Ovary (tissue), 3 donors: Measurements from ENCODE around the gene ZNF33A.
"Not testable (repeated sequence)": the region's sequence is repeated elsewhere in the genome, so short reads cannot be mapped to it uniquely, and the experiment has no call there.

ENCODE experiments used
- CTCF ChIP-seq, 3 donors: fragments of 450-650 bp in 2 of 3; fragments of 200-600 bp in 1 of 3; IDR thresholded peaks; one replicate each; pipeline versions ENCODE4 v1.5.1 to v1.8.0; 2016 to 2022; ENCODE audit warnings: antibody characterized with exemption in 3 of 3, mild to moderate bottlenecking in 1 of 3
- EP300 ChIP-seq: sonication (generic); formaldehyde crosslinking; IDR thresholded peaks from one replicate; pipeline ENCODE4 v1.6.1; 2017; ENCODE audit warnings: antibody characterized with exemption
- donor health status: DM: no; HTN: no; CAD: no.

GRCh38 chr10:37998920-37999319 lies 11.6 kb upstream of the ZNF33A start:
- TF ChIP-seq EP300; CTCF (IDR thresholded peaks at IDR 0.05): not testable (repeated sequence)
